ENCODE results near the gene USP7.

DNA sequence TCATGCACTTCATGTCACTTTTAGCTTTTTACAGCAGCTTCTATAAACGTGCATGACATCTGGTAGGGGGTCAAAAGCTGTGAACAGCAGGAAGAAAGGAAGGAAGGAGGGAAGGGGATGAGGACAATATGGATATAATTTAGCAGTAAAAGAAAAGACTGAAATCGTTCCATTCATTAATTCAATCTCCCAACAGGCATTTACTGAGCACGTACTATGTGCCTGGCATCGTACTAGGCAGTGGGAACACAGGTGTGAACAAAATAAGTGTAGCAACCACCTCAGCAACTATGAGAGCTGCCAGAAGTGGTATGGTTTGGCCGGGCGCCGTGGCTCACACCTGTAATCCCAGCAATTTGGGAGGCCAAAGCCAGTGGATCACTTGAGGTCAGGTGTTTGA, 19.1 kb upstream of the USP7 start:
- TF ChIP-seq SP1 (IDR thresholded peaks at IDR 0.05) (no peak), FOXM1 (IDR thresholded peaks at IDR 0.05; ENCODE audit: borderline replicate concordance) (no peak), FOXA1 (IDR thresholded peaks at IDR 0.05) (no peak), L3MBTL2 (conservative IDR thresholded peaks at IDR 0.05) (no peak), HDGF (IDR thresholded peaks at IDR 0.05; ENCODE audit: borderline replicate concordance) (no peak), ZNF384 (IDR thresholded peaks at IDR 0.05) (no peak), SUZ12 (IDR thresholded peaks at IDR 0.05) (no peak)

Data from HEK293T (cell line).